ENCODE results near the gene ASPSCR1.
"Not testable (repeated sequence)": the region's sequence is repeated elsewhere in the genome, so short reads cannot be mapped to it uniquely, and the experiment has no call there.

ASPSCR1 gene

DNA sequence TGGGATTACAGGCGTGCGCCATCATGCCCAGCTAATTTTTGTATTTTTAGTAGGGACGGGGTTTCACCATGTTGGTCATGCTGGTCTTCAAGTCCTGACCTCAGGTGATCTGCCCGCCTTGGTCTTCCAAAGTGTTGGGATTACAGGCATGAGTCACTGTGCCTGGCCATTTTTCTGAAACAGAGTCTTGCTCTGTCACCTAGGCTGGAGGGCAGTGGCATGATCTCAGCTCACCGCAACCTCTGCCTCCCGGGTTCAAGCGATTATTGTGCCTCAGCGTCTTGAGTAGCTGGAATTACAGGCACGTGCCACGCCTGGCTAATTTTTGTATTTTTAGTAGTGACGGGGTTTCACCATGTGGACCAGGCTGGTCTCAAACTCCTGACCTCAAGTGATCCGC is 4.1 kb downstream of the ASPSCR1 start:
- DNase-seq (ENCODE audit: low read depth in 2 of 2), result not testable (repeated sequence)

GRCh38 chr17:81983011-81983638 is 5.7 kb downstream of the ASPSCR1 start:
- no peak for DNase-seq (ENCODE audit: low read depth in 2 of 2)

DNA sequence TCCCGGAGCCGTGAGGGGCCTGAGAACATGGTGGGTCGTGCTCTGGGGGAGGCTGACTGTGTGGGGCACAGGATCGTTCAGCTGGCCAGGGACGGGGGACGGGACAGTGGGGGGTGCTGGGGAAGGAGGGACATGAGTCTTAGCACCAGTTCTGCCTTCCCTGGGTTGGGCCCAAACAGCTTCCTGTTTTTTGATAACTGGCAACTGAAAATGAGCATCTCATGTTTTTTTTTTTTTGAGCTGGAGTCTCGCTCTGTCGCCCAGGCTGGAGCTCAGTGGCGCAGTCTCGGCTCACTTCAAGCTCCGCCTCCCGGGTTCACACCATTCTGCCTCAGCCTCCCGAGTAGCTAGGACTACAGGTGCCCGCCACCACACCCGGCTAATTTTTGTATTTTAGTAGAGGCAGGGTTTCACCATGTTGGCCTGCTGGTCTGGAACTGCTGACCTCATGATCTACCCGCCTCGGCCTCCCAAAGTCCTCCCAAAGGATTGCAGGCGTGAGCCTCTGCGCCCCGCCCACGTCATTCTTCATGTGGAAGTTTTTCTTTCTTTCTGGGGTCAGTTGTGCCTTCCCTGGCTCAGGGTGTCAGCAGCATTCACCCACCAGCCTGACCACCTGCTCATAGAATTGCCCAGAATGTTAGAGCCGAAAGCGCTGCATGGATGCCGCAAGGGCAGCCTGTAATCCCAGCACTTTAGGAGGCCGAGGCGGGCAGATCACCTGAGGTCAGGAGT is 6.4 kb downstream of the ASPSCR1 start:
- DNase-seq (ENCODE audit: low read depth in 2 of 2), result no peak

DNA sequence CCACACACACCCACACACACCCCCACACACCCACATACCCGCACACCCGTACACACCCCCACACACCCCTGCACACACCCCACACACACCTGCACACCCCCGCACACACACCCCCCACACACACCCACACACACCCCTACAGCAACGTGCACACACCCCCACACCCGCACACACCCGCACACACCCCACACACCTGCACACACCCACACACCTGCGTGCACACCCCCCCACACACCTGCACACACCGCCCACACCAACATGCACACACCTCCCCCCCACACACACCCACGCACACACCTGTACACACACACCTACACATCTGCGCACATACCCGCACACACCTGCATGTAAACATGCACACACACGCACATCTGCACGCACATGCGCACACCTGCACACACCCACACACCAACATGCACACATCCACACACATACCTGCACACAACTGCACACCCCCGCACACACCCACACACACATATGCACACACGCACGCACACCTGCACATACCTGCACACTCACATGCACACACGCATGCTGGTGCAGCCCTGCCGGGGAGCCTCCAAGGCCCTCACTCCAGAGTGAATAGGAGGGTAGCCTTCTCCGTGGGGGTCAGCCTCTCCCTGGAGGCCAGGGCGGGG is 7.5 kb downstream of the ASPSCR1 start:
- no peak for DNase-seq (ENCODE audit: low read depth in 2 of 2)

- DNase-seq (ENCODE audit: low read depth in 2 of 2), result no peak
Measured at GRCh38 chr17:81986606-81987005, 9.2 kb downstream of the ASPSCR1 start.

GRCh38 chr17:81987161-81987770 is 9.8 kb downstream of the ASPSCR1 start:
- no peak for DNase-seq (ENCODE audit: low read depth in 2 of 2)

DNA sequence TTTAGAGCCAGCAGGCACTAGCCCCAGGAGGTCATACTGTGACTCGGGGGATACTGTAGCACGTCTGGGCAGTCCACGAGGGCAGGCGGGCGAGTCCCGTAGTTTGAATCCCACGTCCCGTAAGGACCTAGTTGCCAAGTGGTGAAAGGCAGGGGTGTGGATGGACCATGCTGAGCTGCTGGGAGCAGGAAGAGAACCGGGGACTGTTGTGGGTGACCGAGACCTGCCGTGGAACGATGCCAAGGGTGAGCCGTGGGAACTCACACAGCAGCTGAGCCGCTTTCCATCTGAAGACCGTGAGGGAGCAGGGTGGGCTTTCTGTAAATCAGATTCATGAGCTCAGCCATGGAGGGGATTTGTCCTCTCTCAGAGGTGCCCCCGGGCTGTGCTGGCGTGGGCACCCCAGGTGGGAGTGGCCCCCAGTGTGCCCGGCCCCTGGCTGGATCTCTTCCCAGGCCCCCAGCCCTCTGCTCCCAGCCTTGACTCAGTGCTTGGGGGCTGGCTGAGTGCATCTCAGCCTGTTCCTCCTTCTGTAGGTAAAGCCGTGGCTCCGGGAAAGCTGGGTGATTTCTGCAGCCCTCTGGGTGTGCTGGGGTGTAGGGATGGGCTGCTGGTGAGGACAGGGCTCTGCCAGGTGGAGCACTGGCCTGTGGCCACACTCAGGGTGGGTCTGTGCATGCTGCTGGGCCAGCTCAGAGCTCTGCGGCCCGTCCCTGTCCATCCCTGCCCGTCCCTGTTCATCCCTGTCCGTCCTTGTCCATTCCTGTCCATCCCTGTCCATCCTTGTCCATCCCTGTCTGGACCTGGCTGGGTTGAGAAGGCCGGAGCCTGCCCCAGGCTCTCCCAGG is 13.6 kb downstream of the ASPSCR1 start:
- no peak for DNase-seq (ENCODE audit: low read depth in 2 of 2)

DNA sequence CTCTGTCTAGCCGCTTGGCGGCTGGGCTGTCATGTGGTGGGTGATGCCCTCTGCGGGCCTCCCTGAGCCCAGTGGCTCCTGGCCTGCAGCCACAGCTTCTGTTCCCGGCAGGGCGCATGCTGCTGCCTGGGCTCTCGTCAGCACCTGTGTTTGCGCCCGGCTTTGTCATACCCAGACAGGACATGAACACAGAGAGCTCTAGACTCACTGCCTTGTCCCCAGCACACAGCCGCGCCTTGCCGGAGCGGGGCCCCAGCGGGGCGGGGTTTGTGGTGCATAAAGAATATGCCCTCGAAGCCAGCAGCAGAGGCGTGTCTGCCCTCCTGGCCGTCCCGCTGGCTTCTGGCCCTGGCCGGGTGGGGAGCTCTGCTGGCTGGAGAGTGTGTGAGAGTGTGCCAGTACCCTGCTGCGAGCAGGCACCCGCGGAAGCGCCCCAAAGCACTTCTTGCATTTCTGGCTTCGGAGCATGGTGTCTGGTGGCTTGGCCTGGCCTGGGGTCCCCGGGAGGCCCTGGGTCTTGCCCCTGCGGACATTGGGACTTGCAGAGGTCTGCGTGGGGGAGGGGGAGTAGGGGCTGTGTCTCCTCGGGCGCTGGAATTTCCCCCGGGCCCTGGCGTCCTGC is 14.4 kb downstream of the ASPSCR1 start:
- no peak for DNase-seq (ENCODE audit: low read depth in 2 of 2)

DNA sequence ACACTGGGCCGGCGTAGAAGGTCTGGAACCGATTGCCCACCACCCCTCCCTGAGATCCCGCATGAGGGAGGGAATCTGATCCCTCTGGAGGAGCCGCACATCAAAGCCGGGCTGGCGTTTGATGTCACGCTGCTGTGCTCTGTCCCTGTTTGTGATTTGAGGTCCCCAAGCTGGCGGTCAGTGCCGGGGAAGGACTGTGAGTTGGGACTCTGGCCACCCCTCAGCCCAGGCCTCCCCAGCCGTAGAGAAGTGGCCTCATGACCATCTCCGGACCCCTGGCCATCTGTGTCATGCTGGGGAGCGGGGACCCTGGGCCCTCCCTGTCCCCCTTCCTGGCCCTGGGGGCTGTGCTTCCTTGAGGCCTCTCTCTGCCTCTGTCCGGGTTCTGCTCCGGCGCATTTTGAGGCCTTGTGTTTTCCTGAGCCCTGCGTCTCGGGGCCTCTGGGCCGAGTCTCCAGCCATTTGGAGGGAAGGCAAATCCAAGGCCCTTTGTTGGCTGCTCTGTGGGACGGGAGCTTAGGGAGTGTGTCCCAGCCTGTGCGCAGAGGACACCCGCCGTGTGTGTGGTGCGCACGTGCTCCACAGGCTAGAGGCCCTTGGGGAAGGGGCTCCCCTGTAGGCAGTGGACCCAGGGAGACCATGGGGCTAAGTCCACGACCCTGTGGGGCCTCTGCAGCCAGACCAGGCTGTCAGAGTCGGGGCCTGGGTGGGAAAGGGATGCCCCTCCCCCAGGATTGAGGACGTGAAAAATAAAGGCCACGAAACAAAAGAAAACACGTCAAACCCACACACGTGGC is 15.1 kb downstream of the ASPSCR1 start:
- no peak for DNase-seq (ENCODE audit: low read depth in 2 of 2)

DNA sequence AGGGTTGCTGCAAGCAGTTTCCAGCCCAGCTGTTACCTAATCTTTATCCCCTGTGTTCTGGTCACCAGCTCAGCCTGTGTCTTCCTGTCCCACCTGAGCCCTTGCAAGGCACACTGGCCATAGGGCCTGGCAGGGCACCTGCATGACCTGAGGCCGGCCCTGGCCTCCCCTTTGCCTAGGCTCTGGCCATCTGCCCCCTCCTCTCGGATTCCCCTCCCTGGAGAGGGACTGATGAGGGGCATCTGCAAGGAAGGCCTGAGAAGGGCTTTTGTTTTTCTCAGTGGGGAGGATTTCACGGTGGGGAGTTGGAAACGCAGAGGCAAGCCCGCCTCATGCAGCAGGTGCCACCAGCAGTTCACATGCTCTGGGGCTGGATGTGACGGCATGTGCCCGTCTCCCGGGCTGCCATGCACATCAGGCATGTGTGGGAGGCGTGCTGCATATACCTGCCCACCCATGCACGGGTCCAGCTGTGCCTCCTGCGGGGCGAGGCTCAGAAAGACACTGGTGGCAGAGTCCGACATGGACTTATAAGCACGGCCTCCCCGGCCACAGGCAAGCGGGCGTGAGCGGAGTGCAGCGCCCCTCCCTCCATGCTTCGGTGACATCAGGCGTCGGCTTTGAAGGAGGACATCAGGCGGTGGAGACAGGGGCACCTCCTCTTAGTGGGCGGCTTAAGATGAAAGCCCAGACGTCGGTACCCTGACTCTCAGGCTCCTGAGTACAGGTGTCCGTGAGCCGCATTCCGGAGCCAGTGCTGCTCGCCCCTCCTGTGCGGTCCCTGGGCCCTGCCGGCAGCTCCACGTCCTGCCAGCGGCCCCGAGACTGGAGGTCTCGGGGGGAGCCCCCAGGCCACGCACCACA is 16.5 kb downstream of the ASPSCR1 start:
- no peak for DNase-seq (ENCODE audit: low read depth in 2 of 2)

- no peak for DNase-seq (ENCODE audit: low read depth in 2 of 2)
Measured at GRCh38 chr17:81994593-81995462, 17.4 kb downstream of the ASPSCR1 start.

- DNase-seq (ENCODE audit: low read depth in 2 of 2), result no peak
Measured at GRCh38 chr17:81995463-81996231, 18.2 kb downstream of the ASPSCR1 start.

- DNase-seq (ENCODE audit: low read depth in 2 of 2), result no peak
Measured at GRCh38 chr17:81996232-81996756, 18.9 kb downstream of the ASPSCR1 start.

DNA sequence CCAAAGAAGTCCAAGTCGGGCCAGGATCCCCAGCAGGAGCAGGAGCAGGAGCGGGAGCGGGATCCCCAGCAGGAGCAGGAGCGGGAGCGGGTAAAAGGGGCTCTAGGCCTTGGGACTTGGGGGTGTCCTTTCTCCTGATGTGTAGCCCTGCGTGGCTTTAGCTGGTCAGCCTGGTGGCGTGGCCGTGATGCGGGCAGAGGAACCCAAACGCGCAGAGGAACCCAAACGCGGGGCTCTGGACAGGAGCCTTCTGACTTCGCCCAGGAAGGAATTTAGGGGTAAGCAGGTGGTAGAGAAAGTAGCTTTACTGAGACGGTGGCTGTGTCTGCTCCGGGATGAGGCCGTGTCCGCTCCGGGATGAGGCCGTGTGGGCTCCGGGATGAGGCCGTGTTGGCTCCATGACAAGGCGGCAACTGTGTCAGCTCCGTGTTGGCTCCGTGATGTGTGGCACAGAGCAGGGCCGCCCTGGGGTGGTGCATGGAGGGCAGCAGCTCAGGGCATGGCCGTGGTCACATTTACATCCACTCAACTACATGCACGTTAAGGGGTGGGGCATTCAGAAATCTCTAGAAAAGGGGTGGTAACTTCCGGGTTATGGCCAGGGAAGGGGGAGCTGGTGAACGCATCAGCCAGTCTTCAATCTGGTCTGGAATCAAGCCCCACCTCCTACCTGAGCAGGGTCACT is 19.5 kb downstream of the ASPSCR1 start:
- DNase-seq (ENCODE audit: low read depth in 2 of 2), result no peak

DNA sequence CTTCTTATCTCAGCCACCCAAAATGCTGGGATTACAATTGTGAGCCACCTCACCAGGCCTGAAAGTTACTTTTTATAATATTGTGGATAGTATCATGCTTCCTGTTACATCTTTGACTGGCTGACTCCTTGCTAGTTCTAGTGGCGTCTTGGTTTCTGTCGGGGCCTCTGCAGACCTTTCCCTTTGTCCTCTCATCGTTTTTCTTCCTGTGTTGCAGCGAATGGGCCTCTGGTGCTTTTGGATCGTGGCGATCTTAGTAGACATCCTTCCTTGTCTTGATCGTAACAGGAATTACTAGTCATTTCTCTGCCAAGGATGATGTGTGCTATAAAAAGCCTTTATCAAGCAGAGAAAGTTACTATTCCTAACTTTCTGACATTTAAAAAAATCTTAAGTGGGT is 20.8 kb downstream of the ASPSCR1 start:
- no peak for DNase-seq (ENCODE audit: low read depth in 2 of 2)

GRCh38 chr17:81998691-81999438 is 21.4 kb downstream of the ASPSCR1 start:
- no peak for DNase-seq (ENCODE audit: low read depth in 2 of 2)

Data from stimulated activated CD4-positive, alpha-beta T cell treated with anti-CD3 and anti-CD28 coated beads, Interleukin-1b, Interleukin-23, amount 100 ng/mL, for 4 hours (primary cell).